ENCODE results near the gene UBE2S.
"Not testable (repeated sequence)": the region's sequence is repeated elsewhere in the genome, so short reads cannot be mapped to it uniquely, and the experiment has no call there.

UBE2S gene

GRCh38 chr19:55431183-55431582 is 23.6 kb upstream of the UBE2S start:
- ATAC-seq (no peak), DNase-seq (no peak)
- no peak overlapping the region for H3K4me3 Mint-ChIP-seq
- no peaks in the 10 kb centered on the region for H3K36me3 Mint-ChIP-seq (ENCODE audit: low read depth)
- H3K4me1 Mint-ChIP-seq: peaks cover 2% of the 10 kb centered on the region
- peaks cover 29% of the 10 kb centered on the region for H3K27me3 Mint-ChIP-seq
- peaks cover 5% of the 10 kb centered on the region for H3K9me3 Mint-ChIP-seq
- H3K27ac Mint-ChIP-seq: no peak overlapping the region

GRCh38 chr19:55426042-55426441 is 18.5 kb upstream of the UBE2S start:
- no peak overlapping the region for H3K4me3 Mint-ChIP-seq
- no peak overlapping the region for H3K27ac Mint-ChIP-seq
- no peak for ATAC-seq
- H3K9me3 Mint-ChIP-seq: no peaks in the 10 kb centered on the region
- H3K4me1 Mint-ChIP-seq: peaks cover 10% of the 10 kb centered on the region
- no peaks in the 10 kb centered on the region for H3K36me3 Mint-ChIP-seq (ENCODE audit: low read depth)
- DNase-seq: no peak
- H3K27me3 Mint-ChIP-seq: peaks cover 20% of the 10 kb centered on the region

- Mint-ChIP-seq H3K27me3 (peaks cover 8% of the 10 kb centered on the region), H3K4me1 (peaks cover 11% of the 10 kb centered on the region), H3K27ac (no peak overlapping the region), H3K4me3 (no peak overlapping the region), H3K9me3 (no peaks in the 10 kb centered on the region), H3K36me3 (ENCODE audit: low read depth) (no peaks in the 10 kb centered on the region)
- ATAC-seq (no peak), DNase-seq (no peak)
Measured at GRCh38 chr19:55424518-55424917, 16.9 kb upstream of the UBE2S start.

GRCh38 chr19:55423225-55424005 is 15.8 kb upstream of the UBE2S start:
- no peak overlapping the region for H3K4me3 Mint-ChIP-seq
- no peak for ATAC-seq
- no peaks in the 10 kb centered on the region for H3K36me3 Mint-ChIP-seq (ENCODE audit: low read depth)
- H3K27ac Mint-ChIP-seq: no peak overlapping the region
- no peak for DNase-seq
- H3K4me1 Mint-ChIP-seq: peaks cover 9% of the 10 kb centered on the region
- peaks cover 4% of the 10 kb centered on the region for H3K27me3 Mint-ChIP-seq
- H3K9me3 Mint-ChIP-seq: no peaks in the 10 kb centered on the region

- H3K27me3 Mint-ChIP-seq; H3K27ac Mint-ChIP-seq; DNase-seq; H3K4me3 Mint-ChIP-seq; ATAC-seq; H3K9me3 Mint-ChIP-seq; H3K36me3 Mint-ChIP-seq (ENCODE audit: low read depth): not testable (repeated sequence)
- peaks cover 13% of the 10 kb centered on the region for H3K4me1 Mint-ChIP-seq
Measured at GRCh38 chr19:55421281-55421680, 13.7 kb upstream of the UBE2S start.

- ATAC-seq: no peak
- DNase-seq: no peak
- Mint-ChIP-seq H3K27me3 (peaks cover 7% of the 10 kb centered on the region), H3K27ac (no peak overlapping the region), H3K4me1 (peaks cover 13% of the 10 kb centered on the region), H3K4me3 (no peak overlapping the region), H3K36me3 (ENCODE audit: low read depth) (no peaks in the 10 kb centered on the region), H3K9me3 (no peaks in the 10 kb centered on the region)
Measured at GRCh38 chr19:55419624-55420236, 12.1 kb upstream of the UBE2S start.

- H3K4me3 Mint-ChIP-seq: no peak overlapping the region
- no peaks in the 10 kb centered on the region for H3K9me3 Mint-ChIP-seq
- H3K27ac Mint-ChIP-seq: no peak overlapping the region
- ATAC-seq: no peak
- H3K36me3 Mint-ChIP-seq (ENCODE audit: low read depth): no peaks in the 10 kb centered on the region
- no peak for DNase-seq
- H3K27me3 Mint-ChIP-seq: peaks cover 7% of the 10 kb centered on the region
- H3K4me1 Mint-ChIP-seq: peaks cover 13% of the 10 kb centered on the region
Measured at GRCh38 chr19:55419103-55419502, 11.5 kb upstream of the UBE2S start.

GRCh38 chr19:55418185-55418584 is 10.6 kb upstream of the UBE2S start:
- peaks cover 2% of the 10 kb centered on the region for H3K27me3 Mint-ChIP-seq
- H3K9me3 Mint-ChIP-seq: no peaks in the 10 kb centered on the region
- no peak overlapping the region for H3K4me3 Mint-ChIP-seq
- ATAC-seq (peak; percentile 76), DNase-seq (peak; percentile 53)
- no peaks in the 10 kb centered on the region for H3K36me3 Mint-ChIP-seq (ENCODE audit: low read depth)
- peaks cover 13% of the 10 kb centered on the region for H3K4me1 Mint-ChIP-seq
- H3K27ac Mint-ChIP-seq: no peak overlapping the region

- peaks cover 32% of the 10 kb centered on the region for H3K4me1 Mint-ChIP-seq
- H3K27me3 Mint-ChIP-seq: peaks cover 2% of the 10 kb centered on the region
- no peak overlapping the region for H3K27ac Mint-ChIP-seq
- no peak overlapping the region for H3K4me3 Mint-ChIP-seq
- ATAC-seq (no peak), DNase-seq (no peak)
- H3K9me3 Mint-ChIP-seq: peaks cover 11% of the 10 kb centered on the region
- H3K36me3 Mint-ChIP-seq (ENCODE audit: low read depth): peaks cover 21% of the 10 kb centered on the region
Measured at GRCh38 chr19:55410168-55410567, 2.6 kb upstream of the UBE2S start.

GRCh38 chr19:55409179-55409578 is 1.6 kb upstream of the UBE2S start:
- not testable (repeated sequence) for DNase-seq, H3K27me3 Mint-ChIP-seq, ATAC-seq
- Mint-ChIP-seq H3K27ac (peak overlapping the region; percentile 98), H3K4me3 (peak overlapping the region; percentile 43), H3K4me1 (peaks cover 32% of the 10 kb centered on the region), H3K9me3 (peaks cover 11% of the 10 kb centered on the region), H3K36me3 (ENCODE audit: low read depth) (peaks cover 23% of the 10 kb centered on the region)

- Mint-ChIP-seq H3K27me3 (no peaks in the 10 kb centered on the region), H3K4me1 (peaks cover 37% of the 10 kb centered on the region), H3K36me3 (ENCODE audit: low read depth) (peaks cover 29% of the 10 kb centered on the region), H3K4me3 (peak overlapping the region; percentile 92), H3K27ac (peak overlapping the region; percentile 98), H3K9me3 (peaks cover 11% of the 10 kb centered on the region)
- ATAC-seq: no peak
- DNase-seq: no peak
Measured at GRCh38 chr19:55408533-55408872, 915 bp upstream of the UBE2S start.

GRCh38 chr19:55407800-55408532 is 378 bp upstream of the UBE2S start:
- Mint-ChIP-seq H3K36me3 (ENCODE audit: low read depth) (peaks cover 34% of the 10 kb centered on the region), H3K4me1 (peaks cover 40% of the 10 kb centered on the region), H3K4me3 (peak overlapping the region; percentile 92), H3K27me3 (no peaks in the 10 kb centered on the region), H3K9me3 (peaks cover 11% of the 10 kb centered on the region), H3K27ac (peak overlapping the region; percentile 98)
- peak; percentile 96 for ATAC-seq
- peak; percentile 96 for DNase-seq

- peak; percentile 32 for DNase-seq
- no peak for ATAC-seq
- Mint-ChIP-seq H3K4me3 (peak overlapping the region; percentile 92), H3K36me3 (ENCODE audit: low read depth) (peaks cover 44% of the 10 kb centered on the region), H3K27me3 (no peaks in the 10 kb centered on the region), H3K4me1 (peaks cover 42% of the 10 kb centered on the region), H3K9me3 (peaks cover 11% of the 10 kb centered on the region), H3K27ac (peak overlapping the region; percentile 86)
Measured at GRCh38 chr19:55406826-55407549, 600 bp downstream of the UBE2S start.

- no peak for ATAC-seq
- no peaks in the 10 kb centered on the region for H3K27me3 Mint-ChIP-seq
- peak overlapping the region; percentile 92 for H3K4me3 Mint-ChIP-seq
- peaks cover 42% of the 10 kb centered on the region for H3K4me1 Mint-ChIP-seq
- peak overlapping the region; percentile 86 for H3K27ac Mint-ChIP-seq
- no peak for DNase-seq
- H3K9me3 Mint-ChIP-seq: peaks cover 11% of the 10 kb centered on the region
- H3K36me3 Mint-ChIP-seq (ENCODE audit: low read depth): peaks cover 47% of the 10 kb centered on the region
Measured at GRCh38 chr19:55406091-55406825, 1.3 kb downstream of the UBE2S start.

Measured in activated naive CD8-positive, alpha-beta T cell treated with anti-CD3 and anti-CD28 coated beads, Interleukin-2, amount 50 U/mL, for 24 hours (primary cell).